K562 (cell line): Measurements from ENCODE around the gene TMEM164. TPM values are rescaled to one million over a fixed set of nuclear protein-coding genes. Genes with fewer than 3 reads are reported as not detected.

Experiments
- BCOR ChIP-seq: fragments of 450-650 bp; IDR thresholded peaks from 2 replicates; pipeline ENCODE4 v1.6.1; 2016
- BRD9 ChIP-seq: fragments of 450-650 bp; IDR thresholded peaks from 2 replicates; pipeline ENCODE4 v1.6.1; 2018; ENCODE audit warnings: low read depth; ENCODE audit not compliant: partially characterized antibody
- CREB3L1 ChIP-seq: fragments of 450-650 bp; IDR thresholded peaks from 2 replicates; pipeline ENCODE4 v1.6.1; 2014; ENCODE audit warnings: low read depth, mild to moderate bottlenecking, moderate library complexity, borderline replicate concordance
- HNRNPLL ChIP-seq: fragments of 200-400 bp; formaldehyde crosslinking; IDR thresholded peaks from 2 replicates; pipeline ENCODE4 v1.6.1; 2017; ENCODE audit warnings: low read length, low read depth, mild to moderate bottlenecking; ENCODE audit not compliant: poor library complexity, severe bottlenecking
- MTA2 ChIP-seq: fragments of 450-650 bp; IDR thresholded peaks from 2 replicates; pipeline ENCODE4 v1.6.1; 2016; ENCODE audit warnings: low read depth
- NONO ChIP-seq, 2 experiments: fragments of 200-400 bp in 1 of 2; fragments of 450-650 bp in 1 of 2; formaldehyde crosslinking in 1 of 2; IDR thresholded peaks; 2 replicates each; pipeline ENCODE4 v1.6.1; 2017; ENCODE audit warnings: low read depth in 2 of 2, mild to moderate bottlenecking in 2 of 2, moderate library complexity in 2 of 2, low read length in 1 of 2
- NR2C2 ChIP-seq, 2 experiments: fragments of 200-800 bp in 1 of 2; sonication (Bioruptor generic) in 1 of 2; sonication (generic) in 1 of 2; formaldehyde crosslinking in 1 of 2; IDR thresholded peaks; 2 replicates each; pipeline versions ENCODE4 v1.6.1 to v1.8.0; 2016 to 2022; ENCODE audit warnings: mild to moderate bottlenecking in 1 of 2, missing compliant biosample characterization in 1 of 2, missing genetic modification characterization in 1 of 2, missing genetic modification reagents in 1 of 2
- OTX1 ChIP-seq: fragments of 450-650 bp; formaldehyde crosslinking; IDR thresholded peaks from 2 replicates; pipeline ENCODE4 v1.4.0; 2022; ENCODE audit warnings: mild to moderate bottlenecking
- POLR2A ChIP-seq: fragments of 450-650 bp; conservative IDR thresholded peaks from 2 replicates; pipeline ENCODE4 v1.6.1; 2016
- POLR2B ChIP-seq: fragments of 450-650 bp; IDR thresholded peaks from 2 replicates; pipeline ENCODE4 v1.6.1; 2018; ENCODE audit warnings: low read depth; ENCODE audit not compliant: partially characterized antibody
- SRSF7 ChIP-seq: fragments of 200-400 bp; formaldehyde crosslinking; optimal IDR thresholded peaks from 2 replicates; pipeline ENCODE3; 2017; ENCODE audit warnings: mild to moderate bottlenecking, low read depth, low read length
- TAF9B ChIP-seq: fragments of 450-650 bp; IDR thresholded peaks from 2 replicates; pipeline ENCODE4 v1.6.1; 2018; ENCODE audit warnings: mild to moderate bottlenecking; ENCODE audit not compliant: partially characterized antibody
- TOE1 ChIP-seq, 2 experiments: fragments of 450-650 bp in 1 of 2; sonication (generic) in 1 of 2; formaldehyde crosslinking in 1 of 2; IDR thresholded peaks; 2 replicates each; pipeline versions ENCODE4 v1.7.1 to v1.8.0; 2016 to 2022; ENCODE audit warnings: borderline replicate concordance in 2 of 2, mild to moderate bottlenecking in 2 of 2, antibody characterized with exemption in 1 of 2, inconsistent platforms in 1 of 2, low read depth in 1 of 2, missing genetic modification reagents in 1 of 2, moderate library complexity in 1 of 2
- TRIM24 ChIP-seq, 2 experiments: fragments of 450-650 bp; IDR thresholded peaks; 2 replicates each; pipeline ENCODE4 v1.6.1; 2016
- XRCC5 ChIP-seq: fragments of 200-400 bp; formaldehyde crosslinking; IDR thresholded peaks from 2 replicates; pipeline ENCODE4 v1.6.1; 2017; ENCODE audit warnings: low read depth, mild to moderate bottlenecking, low read length
- YY1 ChIP-seq, 3 experiments: IDR thresholded peaks; 2 replicates each; pipeline ENCODE4 v1.6.1; 2011; ENCODE audit warnings: low read length in 2 of 3, mild to moderate bottlenecking in 2 of 3, moderate library complexity in 2 of 3, borderline replicate concordance in 1 of 3, control low read depth in 1 of 3, low read depth in 1 of 3; ENCODE audit not compliant: insufficient read depth in 3 of 3, insufficient replicate concordance in 2 of 3, control insufficient read depth in 1 of 3, insufficient read length in 1 of 3; ENCODE audit errors: extremely low read depth in 1 of 3
- ZEB2 ChIP-seq: fragments of 450-650 bp; IDR thresholded peaks from 2 replicates; pipeline ENCODE4 v1.6.1; 2016
- polyA plus RNA-seq, 8 experiments: library from polyadenylated mRNA; depleted of rRNA in 4 of 8; stranded (reverse) in 5 of 8; unstranded in 3 of 8; fragments of >200 nt; fragmentation: Nextera tagmentation in 2 of 8; fragmentation: Illumina TruSeq in 1 of 8; extraction: Ambion mirVana in 2 of 8; extraction: Trizol in 1 of 8; gene quantifications; 2 replicates each; pipeline versions ENCODE4 v1.2.1 to v1.2.3, GENCODE V29; 2011 to 2014; ENCODE audit warnings: inconsistent platforms in 1 of 8, missing spikeins in 1 of 8
- total RNA-seq, 7 experiments: library from RNA; depleted of rRNA in 6 of 7; stranded (reverse); fragments of >200 nt in 6 of 7; fragmentation: Illumina TruSeq in 2 of 7; extraction: Trizol in 2 of 7; gene quantifications; 2 replicates each; pipeline versions ENCODE4 v1.2.1 to v1.2.3, GENCODE V29; 2011 to 2021; ENCODE audit warnings: low replicate concordance in 1 of 7
- TF ChIP-seq, protein P1 (sequence below): fragments of 450-650 bp; IDR thresholded peaks from 2 replicates; pipeline ENCODE4 v1.6.1; 2016; ENCODE audit warnings: borderline replicate concordance
- TF ChIP-seq, protein P2 (sequence below): fragments of 450-650 bp; formaldehyde crosslinking; IDR thresholded peaks from 2 replicates; pipeline ENCODE4 v1.4.0; 2022; ENCODE audit warnings: missing genetic modification characterization
- TF ChIP-seq, protein P3 (sequence below): IDR thresholded peaks from 2 replicates; pipeline ENCODE4 v1.6.1; 2011; ENCODE audit not compliant: insufficient read length; ENCODE audit errors: extremely low read depth

The TMEM164 gene
- total and polyA plus RNA-seq, 9 of the 15 experiments (the other 6 are each of a cell fraction or from before 2014, with no cell fraction given), result 2.4 to 57.3 (median 23.1) TPM

- TF ChIP-seq, protein P1, sequence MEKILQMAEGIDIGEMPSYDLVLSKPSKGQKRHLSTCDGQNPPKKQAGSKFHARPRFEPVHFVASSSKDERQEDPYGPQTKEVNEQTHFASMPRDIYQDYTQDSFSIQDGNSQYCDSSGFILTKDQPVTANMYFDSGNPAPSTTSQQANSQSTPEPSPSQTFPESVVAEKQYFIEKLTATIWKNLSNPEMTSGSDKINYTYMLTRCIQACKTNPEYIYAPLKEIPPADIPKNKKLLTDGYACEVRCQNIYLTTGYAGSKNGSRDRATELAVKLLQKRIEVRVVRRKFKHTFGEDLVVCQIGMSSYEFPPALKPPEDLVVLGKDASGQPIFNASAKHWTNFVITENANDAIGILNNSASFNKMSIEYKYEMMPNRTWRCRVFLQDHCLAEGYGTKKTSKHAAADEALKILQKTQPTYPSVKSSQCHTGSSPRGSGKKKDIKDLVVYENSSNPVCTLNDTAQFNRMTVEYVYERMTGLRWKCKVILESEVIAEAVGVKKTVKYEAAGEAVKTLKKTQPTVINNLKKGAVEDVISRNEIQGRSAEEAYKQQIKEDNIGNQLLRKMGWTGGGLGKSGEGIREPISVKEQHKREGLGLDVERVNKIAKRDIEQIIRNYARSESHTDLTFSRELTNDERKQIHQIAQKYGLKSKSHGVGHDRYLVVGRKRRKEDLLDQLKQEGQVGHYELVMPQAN, result peak; percentile 70
- TF ChIP-seq BRD9 (no peak), MTA2 (peak; percentile 35; the same call in 1 of the 2 replicates), POLR2B (peak; percentile 76), CREB3L1 (no peak), YY1 (IDR thresholded peaks at IDR 0.05; ENCODE audit: borderline replicate concordance in 1 of 3, control insufficient read depth in 1 of 3, extremely low read depth in 1 of 3, insufficient read depth in 3 of 3, insufficient read length in 1 of 3, insufficient replicate concordance in 2 of 3, low read depth in 1 of 3, low read length in 2 of 3) (peak in 1 of 3 experiments; percentile 36), POLR2A (peak; percentile 77), TAF9B (peak; percentile 39), ZEB2 (peak; percentile 23; the same call in 1 of the 2 replicates), NR2C2 (CRISPR knock-in tag; IDR thresholded peaks at IDR 0.05) (no peak), NR2C2 (tag; IDR thresholded peaks at IDR 0.05) (peak; percentile 34; the same call in 1 of the 2 replicates), HNRNPLL (peak; percentile 31), TRIM24 (IDR thresholded peaks at IDR 0.05) (peak in 1 of 2 experiments; percentile 32; a peak in 2 of 4 replicates), SRSF7 (no peak), XRCC5 (0 out of 2 replicates have a peak, but pooled peaks have one; percentile 8), OTX1 (CRISPR knock-in tag) (peak; percentile 83; the same call in 1 of the 2 replicates), NONO (IDR thresholded peaks at IDR 0.05; ENCODE audit: low read depth in 2 of 2, low read length in 1 of 2) (peak; percentile 41 to 48; a peak in 1 of 4 replicates), BCOR (peak; percentile 74), TOE1 (IDR thresholded peaks at IDR 0.05; ENCODE audit: borderline replicate concordance) (peak; percentile 79), TOE1 (CRISPR knock-in tag; IDR thresholded peaks at IDR 0.05; ENCODE audit: borderline replicate concordance, low read depth) (no peak)
- TF ChIP-seq, protein P2, sequence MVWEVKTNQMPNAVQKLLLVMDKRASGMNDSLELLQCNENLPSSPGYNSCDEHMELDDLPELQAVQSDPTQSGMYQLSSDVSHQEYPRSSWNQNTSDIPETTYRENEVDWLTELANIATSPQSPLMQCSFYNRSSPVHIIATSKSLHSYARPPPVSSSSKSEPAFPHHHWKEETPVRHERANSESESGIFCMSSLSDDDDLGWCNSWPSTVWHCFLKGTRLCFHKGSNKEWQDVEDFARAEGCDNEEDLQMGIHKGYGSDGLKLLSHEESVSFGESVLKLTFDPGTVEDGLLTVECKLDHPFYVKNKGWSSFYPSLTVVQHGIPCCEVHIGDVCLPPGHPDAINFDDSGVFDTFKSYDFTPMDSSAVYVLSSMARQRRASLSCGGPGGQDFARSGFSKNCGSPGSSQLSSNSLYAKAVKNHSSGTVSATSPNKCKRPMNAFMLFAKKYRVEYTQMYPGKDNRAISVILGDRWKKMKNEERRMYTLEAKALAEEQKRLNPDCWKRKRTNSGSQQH (CRISPR knock-in tag), result peak; percentile 87; the same call in 1 of the 2 replicates
- TF ChIP-seq, protein P3, sequence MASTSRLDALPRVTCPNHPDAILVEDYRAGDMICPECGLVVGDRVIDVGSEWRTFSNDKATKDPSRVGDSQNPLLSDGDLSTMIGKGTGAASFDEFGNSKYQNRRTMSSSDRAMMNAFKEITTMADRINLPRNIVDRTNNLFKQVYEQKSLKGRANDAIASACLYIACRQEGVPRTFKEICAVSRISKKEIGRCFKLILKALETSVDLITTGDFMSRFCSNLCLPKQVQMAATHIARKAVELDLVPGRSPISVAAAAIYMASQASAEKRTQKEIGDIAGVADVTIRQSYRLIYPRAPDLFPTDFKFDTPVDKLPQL, result no peak
Measured at GRCh38 chrX:110002300-110003166, at the start of gene TMEM164 (continued).
